ENCODE data around the gene MORN1.

- TF ChIP-seq CTCF (optimal IDR thresholded peaks at IDR 0.05 in 1 of 3, IDR thresholded peaks at IDR 0.05 in 1 of 3, conservative IDR thresholded peaks at IDR 0.05 in 1 of 3; ENCODE audit: extremely low read depth in 1 of 3, insufficient read depth in 2 of 3, low read length in 3 of 3) (no peak), EZH2 (IDR thresholded peaks at IDR 0.05; ENCODE audit: low read length) (no peak)
Observed at GRCh38 chr1:2391931-2392509, 666 bp upstream of the MORN1 start.
